SU-DHL-6 (cell line): ENCODE results near the gene RIMBP2.
"Not testable (repeated sequence)": the region's sequence is repeated elsewhere in the genome, so short reads cannot be mapped to it uniquely, and the experiment has no call there.

ENCODE experiments used
- EZH2phosphoT487 ChIP-seq: fragments of 200-600 bp; sonication (generic), shearing (Covaris generic); conservative IDR thresholded peaks from 2 replicates; pipeline ENCODE4 v1.6.1; 2018; ENCODE audit warnings: mild to moderate bottlenecking, antibody characterized with exemption, low read length, moderate library complexity, mixed read lengths
- TF ChIP-seq, protein P1 (sequence below): fragments of 200-600 bp; sonication (generic); IDR thresholded peaks from one replicate; pipeline ENCODE4 v1.5.1; 2017; ENCODE audit warnings: antibody characterized with exemption, mild to moderate bottlenecking, low read length, moderate library complexity; ENCODE audit not compliant: insufficient read depth, poor library complexity, severe bottlenecking

- TF ChIP-seq, protein P1, sequence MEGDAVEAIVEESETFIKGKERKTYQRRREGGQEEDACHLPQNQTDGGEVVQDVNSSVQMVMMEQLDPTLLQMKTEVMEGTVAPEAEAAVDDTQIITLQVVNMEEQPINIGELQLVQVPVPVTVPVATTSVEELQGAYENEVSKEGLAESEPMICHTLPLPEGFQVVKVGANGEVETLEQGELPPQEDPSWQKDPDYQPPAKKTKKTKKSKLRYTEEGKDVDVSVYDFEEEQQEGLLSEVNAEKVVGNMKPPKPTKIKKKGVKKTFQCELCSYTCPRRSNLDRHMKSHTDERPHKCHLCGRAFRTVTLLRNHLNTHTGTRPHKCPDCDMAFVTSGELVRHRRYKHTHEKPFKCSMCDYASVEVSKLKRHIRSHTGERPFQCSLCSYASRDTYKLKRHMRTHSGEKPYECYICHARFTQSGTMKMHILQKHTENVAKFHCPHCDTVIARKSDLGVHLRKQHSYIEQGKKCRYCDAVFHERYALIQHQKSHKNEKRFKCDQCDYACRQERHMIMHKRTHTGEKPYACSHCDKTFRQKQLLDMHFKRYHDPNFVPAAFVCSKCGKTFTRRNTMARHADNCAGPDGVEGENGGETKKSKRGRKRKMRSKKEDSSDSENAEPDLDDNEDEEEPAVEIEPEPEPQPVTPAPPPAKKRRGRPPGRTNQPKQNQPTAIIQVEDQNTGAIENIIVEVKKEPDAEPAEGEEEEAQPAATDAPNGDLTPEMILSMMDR: not testable (repeated sequence)
- not testable (repeated sequence) for TF ChIP-seq EZH2phosphoT487
Observed at GRCh38 chr12:130752037-130752436, 35.9 kb upstream of the RIMBP2 start.
